ENCODE results near the gene B4GALT5. TPM values are rescaled to one million over a fixed set of nuclear protein-coding genes. Genes with fewer than 3 reads are reported as not detected.

Gene B4GALT5
- total RNA-seq, 1 donor from 2014 or later: 31.0 TPM

DNA sequence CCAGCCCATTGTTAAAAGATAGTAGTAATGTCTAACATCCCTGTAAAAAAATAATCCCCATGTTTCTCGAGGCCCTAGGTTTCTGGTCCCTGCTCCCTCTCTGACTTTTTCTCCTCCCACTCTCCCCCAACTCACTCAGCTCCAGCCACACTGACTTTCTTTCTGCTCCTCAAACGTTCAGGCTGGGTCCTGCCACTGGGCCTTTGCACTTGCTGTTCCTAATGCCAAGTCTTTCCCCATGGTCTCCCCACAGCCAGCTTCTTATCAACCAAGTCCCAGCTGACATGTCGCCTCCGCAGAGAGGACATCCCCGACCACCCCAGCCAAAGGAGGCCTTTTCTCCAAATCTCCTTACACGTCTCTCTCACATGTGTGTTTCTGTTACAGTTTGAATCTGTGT lies 123.9 kb downstream of the B4GALT5 start:
- DNase-seq: no peak
- Histone ChIP-seq H3K4me3 (no peak overlapping the region), H3K27me3 (ENCODE audit: low read depth) (no peaks in the 10 kb centered on the region), H3K27ac (replicated peaks) (peak overlapping the region; percentile 84), H3K36me3 (no peaks in the 10 kb centered on the region), H3K9me3 (replicated peaks) (no peaks in the 10 kb centered on the region), H3K4me1 (peaks cover 55% of the 10 kb centered on the region)
- intact Hi-C loops (cut with micrococcal nuclease): no loop called here
- TF ChIP-seq, protein P1, sequence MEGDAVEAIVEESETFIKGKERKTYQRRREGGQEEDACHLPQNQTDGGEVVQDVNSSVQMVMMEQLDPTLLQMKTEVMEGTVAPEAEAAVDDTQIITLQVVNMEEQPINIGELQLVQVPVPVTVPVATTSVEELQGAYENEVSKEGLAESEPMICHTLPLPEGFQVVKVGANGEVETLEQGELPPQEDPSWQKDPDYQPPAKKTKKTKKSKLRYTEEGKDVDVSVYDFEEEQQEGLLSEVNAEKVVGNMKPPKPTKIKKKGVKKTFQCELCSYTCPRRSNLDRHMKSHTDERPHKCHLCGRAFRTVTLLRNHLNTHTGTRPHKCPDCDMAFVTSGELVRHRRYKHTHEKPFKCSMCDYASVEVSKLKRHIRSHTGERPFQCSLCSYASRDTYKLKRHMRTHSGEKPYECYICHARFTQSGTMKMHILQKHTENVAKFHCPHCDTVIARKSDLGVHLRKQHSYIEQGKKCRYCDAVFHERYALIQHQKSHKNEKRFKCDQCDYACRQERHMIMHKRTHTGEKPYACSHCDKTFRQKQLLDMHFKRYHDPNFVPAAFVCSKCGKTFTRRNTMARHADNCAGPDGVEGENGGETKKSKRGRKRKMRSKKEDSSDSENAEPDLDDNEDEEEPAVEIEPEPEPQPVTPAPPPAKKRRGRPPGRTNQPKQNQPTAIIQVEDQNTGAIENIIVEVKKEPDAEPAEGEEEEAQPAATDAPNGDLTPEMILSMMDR (IDR thresholded peaks at IDR 0.05; ENCODE audit: borderline replicate concordance): no peak

DNA sequence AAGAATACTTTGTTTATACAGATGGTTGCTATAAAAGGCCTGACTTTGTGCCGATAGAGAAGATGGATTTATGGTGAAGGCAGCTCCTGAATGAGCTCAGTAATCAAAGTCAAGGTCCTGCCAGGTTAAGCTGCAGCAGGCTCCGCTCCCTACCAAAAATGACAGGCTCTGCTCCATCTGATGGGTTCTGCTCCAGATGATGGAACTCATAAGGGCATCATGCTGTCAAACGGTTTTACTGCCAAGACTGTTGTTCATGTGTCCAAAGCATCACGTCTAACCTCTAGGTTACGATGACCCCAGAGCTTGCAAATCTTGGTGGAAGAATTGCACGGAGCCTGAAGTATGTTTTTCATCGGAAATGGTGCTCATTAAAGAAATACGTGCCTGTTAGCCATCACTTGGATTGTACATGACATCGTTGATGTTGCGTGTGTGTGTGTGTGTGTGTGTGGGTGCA lies 126.5 kb downstream of the B4GALT5 start:
- Histone ChIP-seq H3K4me1 (peaks cover 55% of the 10 kb centered on the region), H3K9me3 (replicated peaks) (peaks cover 9% of the 10 kb centered on the region), H3K36me3 (no peaks in the 10 kb centered on the region), H3K4me3 (no peak overlapping the region), H3K27ac (replicated peaks) (peak overlapping the region; percentile 83), H3K27me3 (ENCODE audit: low read depth) (no peaks in the 10 kb centered on the region)
- DNase-seq: no peak
- TF ChIP-seq, protein P1 (IDR thresholded peaks at IDR 0.05; ENCODE audit: borderline replicate concordance): no peak
- intact Hi-C loops (cut with micrococcal nuclease): no loop called here

DNA sequence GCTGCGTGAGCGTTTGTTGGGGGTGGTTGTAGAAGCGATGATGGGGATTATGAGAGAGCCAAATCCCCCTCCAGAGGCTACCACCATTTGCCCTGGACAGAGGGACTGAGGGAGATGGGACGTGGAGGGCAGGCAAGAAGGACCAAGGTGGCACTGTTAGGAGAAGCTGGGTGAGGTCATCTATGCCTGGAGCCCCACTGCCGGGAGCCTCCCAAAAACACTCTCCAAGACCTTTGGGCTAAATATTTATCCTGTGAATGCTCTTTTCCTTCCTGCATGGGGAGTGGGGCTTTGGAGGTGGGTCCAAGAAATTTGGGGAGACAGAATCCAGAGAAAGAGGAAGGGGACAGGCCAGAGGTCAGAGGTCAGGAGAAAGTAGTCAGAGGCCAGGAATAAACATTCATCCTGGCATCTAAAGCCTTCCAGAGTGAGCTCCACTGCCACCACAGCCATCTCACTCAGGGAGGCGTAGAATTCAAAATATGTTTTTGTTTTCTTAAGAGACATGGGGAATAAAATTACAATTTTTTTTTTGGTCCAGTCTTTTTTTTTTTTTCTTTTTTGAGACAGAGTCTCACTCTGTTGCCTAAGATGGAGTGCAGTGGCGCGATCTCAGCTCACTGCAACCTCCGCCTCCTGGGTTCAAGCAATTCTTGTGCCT lies 128.0 kb downstream of the B4GALT5 start:
- no peak overlapping the region for H3K4me3 ChIP-seq
- peaks cover 15% of the 10 kb centered on the region for H3K9me3 ChIP-seq (replicated peaks)
- peaks cover 45% of the 10 kb centered on the region for H3K4me1 ChIP-seq
- intact Hi-C loops (cut with micrococcal nuclease): no loop called here
- no peaks in the 10 kb centered on the region for H3K27me3 ChIP-seq (ENCODE audit: low read depth)
- H3K36me3 ChIP-seq: no peaks in the 10 kb centered on the region
- DNase-seq: no peak
- TF ChIP-seq, protein P1 (IDR thresholded peaks at IDR 0.05; ENCODE audit: borderline replicate concordance): no peak
- H3K27ac ChIP-seq (replicated peaks): peak overlapping the region; percentile 83

DNA sequence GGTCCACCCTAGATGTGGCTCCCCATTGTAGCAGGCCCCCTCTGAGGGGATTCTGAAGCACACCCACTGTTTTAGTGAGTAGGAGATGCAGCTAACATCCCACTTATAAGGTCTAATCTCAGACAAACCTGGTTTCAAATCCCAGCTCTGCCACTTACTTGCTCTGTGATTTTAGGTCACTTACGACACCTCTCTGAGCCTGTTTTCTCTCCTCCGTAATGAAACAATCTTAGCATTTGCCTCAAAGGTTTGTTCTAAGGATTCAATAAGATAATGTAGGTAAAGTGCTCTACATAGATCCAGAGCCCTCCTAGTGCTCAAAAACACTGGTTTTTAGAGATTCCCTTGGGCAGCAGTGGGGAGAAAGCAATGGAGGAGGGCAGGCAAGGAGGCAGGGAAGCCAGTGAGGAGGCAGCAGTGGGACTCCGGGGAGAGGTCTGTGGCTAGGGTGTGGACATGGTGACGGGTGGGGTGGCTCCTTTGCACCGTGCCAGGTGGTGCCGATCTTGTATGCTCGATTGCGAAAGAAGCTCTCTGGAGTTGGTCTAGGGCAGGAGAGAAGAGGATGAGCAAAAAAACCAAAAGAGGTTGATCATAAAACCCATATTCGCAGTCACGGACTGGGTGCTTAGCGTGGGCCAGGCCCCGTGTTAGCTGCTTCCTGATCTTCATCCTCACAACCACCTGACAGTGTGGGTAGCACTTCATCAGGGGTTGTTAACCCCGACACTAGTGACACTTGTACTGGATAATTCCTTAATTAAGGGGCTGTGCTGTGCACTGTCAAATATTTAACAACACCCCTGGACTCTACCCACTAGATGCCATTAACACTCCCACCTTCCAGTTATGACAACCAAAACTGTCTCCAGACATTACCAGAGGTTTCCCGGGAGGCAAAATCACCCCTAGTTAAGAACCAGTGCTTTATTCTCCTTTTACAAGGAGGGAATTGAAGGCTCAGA lies 129.0 kb downstream of the B4GALT5 start:
- no peaks in the 10 kb centered on the region for H3K36me3 ChIP-seq
- TF ChIP-seq, protein P1 (IDR thresholded peaks at IDR 0.05; ENCODE audit: borderline replicate concordance): no peak
- H3K4me1 ChIP-seq: peaks cover 45% of the 10 kb centered on the region
- peaks cover 15% of the 10 kb centered on the region for H3K9me3 ChIP-seq (replicated peaks)
- intact Hi-C loops (cut with micrococcal nuclease): no loop called here
- H3K4me3 ChIP-seq: no peak overlapping the region
- DNase-seq: no peak
- peak overlapping the region; percentile 83 for H3K27ac ChIP-seq (replicated peaks)
- no peaks in the 10 kb centered on the region for H3K27me3 ChIP-seq (ENCODE audit: low read depth)

DNA sequence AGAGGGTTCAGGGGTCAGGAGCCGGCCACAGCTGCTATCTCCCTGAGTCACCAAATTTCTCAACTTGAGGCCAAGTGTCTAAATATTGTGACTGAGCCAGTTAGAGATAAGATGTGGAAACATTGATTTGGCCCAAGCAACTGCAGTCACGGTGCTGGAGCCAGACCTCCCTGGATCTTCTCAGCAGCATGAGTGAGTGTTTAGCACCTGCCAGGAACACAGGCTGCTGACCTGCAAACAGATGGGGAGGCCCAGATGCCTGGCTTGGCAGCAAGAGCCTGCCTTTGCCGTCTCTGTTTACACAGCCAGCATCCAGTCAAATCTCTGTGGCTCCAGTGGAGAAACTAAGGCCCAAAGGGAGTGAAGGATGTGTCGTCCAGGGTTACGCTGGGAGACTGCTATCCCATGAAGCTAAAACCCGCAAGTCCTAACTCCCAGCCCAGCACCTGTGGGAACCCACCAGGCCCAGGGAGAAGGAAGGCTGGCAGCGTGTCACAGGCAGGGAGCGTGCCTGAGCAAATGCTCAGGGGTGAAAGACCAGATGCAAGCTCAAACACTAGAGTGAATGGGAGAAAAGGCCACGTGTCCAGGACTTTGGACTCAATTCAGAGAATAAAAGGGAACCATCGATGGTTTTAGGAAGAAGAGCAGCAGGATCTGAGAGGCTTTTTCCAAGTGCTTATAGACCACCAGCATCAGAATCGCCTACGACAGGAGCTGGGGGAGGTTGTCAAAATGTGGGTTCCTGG lies 129.8 kb downstream of the B4GALT5 start:
- Histone ChIP-seq H3K4me3 (no peak overlapping the region), H3K4me1 (peaks cover 45% of the 10 kb centered on the region), H3K36me3 (no peaks in the 10 kb centered on the region), H3K9me3 (replicated peaks) (peaks cover 15% of the 10 kb centered on the region), H3K27ac (replicated peaks) (peak overlapping the region; percentile 83), H3K27me3 (ENCODE audit: low read depth) (no peaks in the 10 kb centered on the region)
- TF ChIP-seq, protein P1 (IDR thresholded peaks at IDR 0.05; ENCODE audit: borderline replicate concordance): no peak
- DNase-seq: peak; percentile 85
- intact Hi-C loops (cut with micrococcal nuclease): no loop called here
